ENCODE data around the gene JAKMIP2. TPM values are rescaled to one million over a fixed set of nuclear protein-coding genes. Genes with fewer than 3 reads are reported as not detected.
"Not testable (repeated sequence)": the region's sequence is repeated elsewhere in the genome, so short reads cannot be mapped to it uniquely, and the experiment has no call there.

The JAKMIP2 gene
- total RNA-seq, 1 experiment from 2014 or later = 8.4 TPM

DNA sequence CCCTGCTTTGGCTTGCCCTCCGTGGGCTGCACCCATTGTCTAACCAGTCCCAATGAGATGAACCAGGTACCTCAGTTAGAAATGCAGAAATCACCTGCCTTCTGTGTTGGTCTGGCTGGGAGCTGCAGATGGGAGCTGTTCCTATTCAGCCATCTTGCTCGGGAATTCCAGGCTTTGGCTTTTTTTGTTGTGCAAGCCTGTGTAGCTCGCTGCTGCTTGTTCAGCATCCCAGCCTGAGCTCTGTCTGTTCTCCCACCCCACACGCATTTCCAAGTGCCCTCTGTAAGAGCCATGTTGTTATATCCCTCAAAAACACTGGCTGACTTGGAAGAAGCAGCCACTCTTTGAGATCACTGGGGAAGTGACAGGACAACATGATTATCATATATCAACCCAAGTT is 171.0 kb downstream of the JAKMIP2 start:
- DNase-seq (ENCODE audit: low spot score) = no peak

DNA sequence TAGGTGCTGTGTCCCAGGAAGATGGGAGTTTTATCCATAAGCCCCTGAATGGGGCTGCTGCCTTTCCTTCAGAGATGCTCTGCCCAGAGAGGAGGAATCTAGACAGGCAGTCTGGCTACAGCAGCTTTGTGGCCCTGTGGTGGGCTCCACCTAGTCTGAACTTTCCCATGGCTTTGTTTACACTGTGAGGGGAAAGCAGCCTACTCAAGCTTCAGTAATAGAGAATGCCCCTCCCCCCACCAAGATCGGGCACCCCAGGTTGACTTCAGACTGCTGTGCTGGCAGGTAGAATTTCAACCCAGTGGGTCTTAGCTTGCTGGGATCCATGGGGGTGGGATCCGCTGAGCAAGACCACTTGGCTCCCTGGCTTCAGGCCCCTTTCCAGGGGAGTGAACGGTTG is 171.7 kb downstream of the JAKMIP2 start:
- DNase-seq (ENCODE audit: low spot score) = no peak

DNA sequence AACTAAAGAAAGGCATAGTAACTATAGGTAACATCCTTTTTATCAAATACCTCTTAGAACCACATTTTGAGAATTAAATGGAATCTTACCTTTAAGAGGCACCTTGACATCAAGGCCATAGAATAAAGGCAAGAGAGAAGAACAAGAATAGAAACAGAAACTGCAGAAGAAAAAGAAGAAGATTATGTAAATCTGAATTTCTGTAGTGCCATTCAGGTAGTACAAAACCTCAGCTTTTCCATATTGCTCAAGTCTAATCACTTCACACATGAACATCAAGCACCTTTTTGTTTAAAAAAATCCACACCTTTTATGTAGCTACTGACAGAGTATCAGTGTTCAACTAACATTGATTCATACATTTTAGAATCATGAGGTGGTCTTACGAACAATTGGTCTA is 180.9 kb downstream of the JAKMIP2 start:
- DNase-seq (ENCODE audit: low spot score) = no peak

DNA sequence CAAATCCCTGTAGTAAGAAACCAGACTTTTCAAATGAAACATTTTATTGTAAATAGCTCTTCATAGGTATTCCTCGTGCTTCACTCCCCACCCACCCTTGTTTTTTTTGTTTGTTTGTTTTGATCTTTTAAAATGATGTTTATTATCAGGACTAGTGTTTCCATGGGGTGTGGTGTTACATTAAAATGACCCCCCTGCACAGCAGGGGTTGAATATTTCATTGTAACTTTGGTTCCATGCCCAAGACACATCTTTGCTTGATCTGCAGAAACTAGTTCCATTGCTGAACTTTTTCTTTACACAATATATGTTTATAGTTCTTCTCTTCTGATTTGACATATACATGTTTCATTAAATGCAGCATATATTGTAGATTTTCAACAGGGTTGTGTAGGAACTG is 191.4 kb downstream of the JAKMIP2 start:
- no peak for DNase-seq (ENCODE audit: low spot score)

DNA sequence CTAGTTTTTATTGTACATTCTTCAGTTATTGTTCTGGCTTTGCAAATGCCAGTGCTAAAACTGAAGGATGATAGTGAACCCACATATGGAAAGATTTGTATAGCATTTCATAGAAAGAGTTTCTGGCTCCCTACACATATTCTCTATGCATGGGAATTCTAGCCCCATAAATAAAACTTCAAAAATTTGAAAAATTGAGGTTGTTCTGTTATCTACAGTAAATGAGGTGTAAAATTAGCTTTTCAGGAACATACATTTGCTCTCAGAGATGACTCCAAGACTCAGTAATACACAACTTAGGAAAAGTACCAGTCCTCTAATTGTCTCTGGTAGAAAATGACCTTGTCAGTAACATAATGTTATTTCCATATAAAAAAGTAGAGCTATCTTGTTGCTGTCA is 192.4 kb downstream of the JAKMIP2 start:
- no peak for DNase-seq (ENCODE audit: low spot score)

DNA sequence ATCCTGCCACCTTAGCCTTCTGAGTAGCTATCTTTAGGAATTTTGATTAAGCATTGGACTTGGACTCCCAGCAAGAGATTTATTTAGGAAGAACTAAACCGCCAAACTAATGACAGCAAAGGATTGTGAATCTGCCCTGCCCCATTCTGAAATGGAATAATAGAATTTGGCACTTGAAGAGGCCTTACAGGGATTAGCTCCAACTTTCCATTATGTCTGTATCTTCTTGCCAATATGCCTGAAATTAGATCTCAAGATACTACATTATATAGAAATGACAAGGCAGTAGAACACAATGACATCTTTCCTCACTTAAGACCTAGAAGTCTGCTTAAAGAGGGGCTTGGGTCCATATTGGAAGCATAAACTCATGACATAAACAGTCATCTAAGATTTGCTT is 195.7 kb downstream of the JAKMIP2 start:
- no peak for DNase-seq (ENCODE audit: low spot score)

DNA sequence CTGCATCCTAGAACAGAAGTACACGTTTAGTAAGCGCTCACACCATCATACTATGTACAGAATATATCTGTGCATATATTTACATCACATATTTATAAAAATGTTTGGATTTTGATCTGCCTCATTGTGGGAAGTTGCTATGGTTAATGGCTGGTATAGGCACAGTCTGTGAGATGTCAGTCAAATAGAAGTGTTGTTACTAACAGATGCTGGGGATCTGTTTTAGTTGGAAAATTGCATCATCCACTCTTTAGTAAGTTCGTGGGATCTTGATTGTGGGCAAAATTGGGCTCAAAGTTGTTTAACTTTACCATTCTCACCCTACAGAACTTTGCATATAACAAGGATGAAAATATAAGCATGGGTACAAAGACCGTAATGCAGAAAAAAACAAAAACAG is 196.3 kb downstream of the JAKMIP2 start:
- no peak for DNase-seq (ENCODE audit: low spot score)

DNA sequence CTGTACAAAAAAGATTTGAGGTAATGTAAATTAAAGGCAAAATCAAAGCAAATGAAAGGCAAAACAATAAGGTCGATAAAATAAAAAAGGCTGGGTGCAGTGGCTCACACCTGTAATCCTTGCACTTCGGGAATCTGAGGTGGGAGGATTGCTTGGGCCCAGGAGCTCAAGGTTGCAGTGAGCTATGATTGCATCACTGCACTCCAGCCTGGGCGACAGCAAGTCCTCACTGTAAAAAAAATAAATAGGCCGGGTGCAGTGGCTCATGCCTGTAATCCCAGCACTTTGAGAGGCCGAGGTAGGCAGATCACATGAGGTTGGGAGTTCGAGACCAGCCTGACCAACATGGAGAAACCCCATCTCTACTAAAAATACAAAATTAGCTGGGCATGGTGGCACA is 200.3 kb downstream of the JAKMIP2 start:
- not testable (repeated sequence) for DNase-seq (ENCODE audit: low spot score)

DNA sequence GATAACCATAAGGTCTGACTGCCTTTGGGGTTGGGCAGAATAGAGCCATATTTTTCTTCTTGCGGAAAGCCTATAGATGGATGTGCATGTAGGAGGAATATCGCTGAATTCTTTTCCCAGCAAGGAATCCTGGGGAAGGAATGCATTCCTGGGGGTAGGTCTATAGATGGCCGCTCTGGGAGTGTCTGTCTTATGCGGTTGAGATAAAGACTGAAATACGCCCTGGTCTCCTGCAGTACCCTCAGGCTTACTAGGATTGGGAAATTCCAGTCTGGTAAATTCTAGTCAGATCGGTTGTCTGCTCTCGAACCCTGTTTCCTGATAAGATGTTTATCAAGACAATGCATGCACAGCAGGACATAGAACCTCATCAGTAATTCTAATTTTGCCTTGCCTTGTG is 202.1 kb downstream of the JAKMIP2 start:
- DNase-seq (ENCODE audit: low spot score) = not testable (repeated sequence)

DNA sequence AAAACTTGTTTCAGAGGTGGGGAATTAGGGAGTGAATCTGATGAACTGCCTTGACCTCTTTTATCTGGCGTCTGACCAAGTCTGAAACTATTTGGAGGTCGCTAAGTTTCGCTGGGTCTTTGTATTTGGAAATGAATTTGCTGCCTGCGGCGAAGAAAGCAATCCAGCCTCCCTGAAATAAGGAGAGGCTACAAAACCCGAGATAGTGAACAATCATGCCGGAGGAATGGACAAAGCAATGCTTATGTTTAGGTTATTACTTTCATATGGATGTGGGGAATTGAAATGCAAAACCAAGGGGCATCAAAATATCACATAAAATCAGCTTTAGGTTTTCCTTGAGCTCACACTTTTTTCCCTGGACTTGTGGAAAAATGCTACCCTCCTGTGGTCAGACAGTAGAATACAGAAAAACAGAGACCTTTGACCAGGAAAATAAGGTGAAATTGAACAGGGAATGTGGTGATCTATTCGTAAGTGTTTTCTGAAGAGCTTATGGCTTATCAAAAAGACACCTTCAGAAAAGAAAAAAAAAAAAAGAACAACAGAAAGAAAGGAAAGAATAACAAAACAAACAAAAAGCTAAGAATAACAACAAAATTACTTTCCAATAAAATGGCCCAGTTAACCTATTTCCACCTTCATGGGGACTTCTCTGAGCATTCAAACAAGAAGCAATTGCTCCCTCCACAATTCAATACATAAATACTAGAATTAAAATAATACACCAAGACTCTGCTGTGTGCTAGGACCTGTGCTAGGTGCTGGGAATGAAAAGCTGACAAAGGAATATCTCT is 204.1 kb downstream of the JAKMIP2 start:
- peak; percentile 49 for DNase-seq (ENCODE audit: low spot score)

DNA sequence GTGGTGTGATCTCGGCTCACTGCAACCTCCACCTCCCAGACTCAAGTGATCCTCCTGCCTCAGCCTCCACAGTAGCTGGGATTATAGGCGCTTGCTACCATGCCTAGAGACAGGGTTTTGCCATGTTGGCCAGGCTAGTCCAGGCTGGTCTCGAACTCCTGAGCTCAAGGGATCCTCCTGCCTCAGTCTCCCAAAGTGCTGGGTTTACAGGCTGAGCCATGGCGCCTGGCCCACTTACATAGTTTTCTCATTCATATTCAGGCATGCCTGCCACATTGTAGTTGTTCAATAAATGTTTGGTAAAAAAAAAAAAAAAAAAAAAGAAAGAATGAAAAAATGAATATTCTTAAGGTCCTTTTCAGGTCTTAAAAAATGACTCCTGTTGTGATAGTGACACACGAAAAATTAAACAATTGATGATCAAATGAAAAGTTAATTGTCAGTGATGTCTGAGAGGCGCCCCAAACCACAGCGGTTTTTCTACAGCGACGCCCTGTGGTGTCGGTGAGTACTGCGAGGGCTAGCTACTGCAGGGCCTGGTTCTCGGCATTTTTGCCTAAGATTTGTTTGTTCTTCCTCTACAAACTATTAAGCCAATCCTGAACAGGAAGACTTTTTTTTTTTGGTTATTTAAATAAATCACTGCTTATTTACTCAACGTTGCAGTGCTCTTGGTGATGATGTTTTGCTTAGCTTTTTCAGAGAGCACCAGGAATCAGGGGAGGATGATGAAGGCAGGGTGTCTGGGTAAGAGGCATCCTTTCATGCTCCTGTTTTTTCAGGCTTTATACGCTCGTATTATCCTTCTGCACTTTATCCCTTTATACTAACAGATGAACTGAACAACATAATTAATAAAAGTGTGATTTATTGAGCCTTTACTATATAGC is 205.6 kb downstream of the JAKMIP2 start:
- peak; percentile 28 for DNase-seq (ENCODE audit: low spot score)

DNA sequence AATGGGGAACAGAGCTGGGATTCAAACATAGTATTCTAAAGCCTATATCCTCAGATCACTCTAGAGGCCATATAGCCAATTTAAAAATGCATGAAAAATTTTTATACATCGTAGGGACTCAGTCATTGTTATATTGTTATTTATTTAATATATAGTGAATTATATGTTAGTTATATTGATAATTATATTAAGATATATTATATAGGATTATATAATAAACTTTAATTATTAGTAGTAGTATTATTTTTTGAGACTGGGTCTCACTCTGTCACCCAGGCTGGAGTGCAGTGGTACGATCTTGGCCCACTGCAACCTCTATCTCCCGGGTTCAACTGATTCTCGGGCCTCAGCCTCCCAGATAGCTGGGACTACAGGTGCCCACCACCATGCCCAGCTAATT is 206.9 kb downstream of the JAKMIP2 start:
- DNase-seq (ENCODE audit: low spot score) = no peak

DNA sequence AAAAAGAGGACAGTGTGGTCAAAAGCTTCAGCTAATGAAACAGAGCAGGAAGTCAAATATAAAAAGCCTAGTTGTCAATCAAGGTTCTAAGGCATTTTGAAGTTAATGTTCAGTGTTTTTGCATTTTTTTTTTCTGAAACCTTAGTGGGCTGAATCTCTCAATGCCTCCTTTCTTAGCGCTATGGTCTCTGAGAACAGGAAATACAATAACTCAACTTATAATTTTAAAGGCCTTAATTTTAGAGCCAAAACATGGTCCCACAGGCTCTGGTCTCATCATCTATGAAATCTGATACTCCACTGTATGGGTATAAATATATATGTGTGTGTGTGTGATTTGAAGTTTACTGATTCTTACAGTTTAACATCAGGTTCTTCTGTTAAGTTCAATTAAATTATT is 209.3 kb downstream of the JAKMIP2 start:
- no peak for DNase-seq (ENCODE audit: low spot score)

DNA sequence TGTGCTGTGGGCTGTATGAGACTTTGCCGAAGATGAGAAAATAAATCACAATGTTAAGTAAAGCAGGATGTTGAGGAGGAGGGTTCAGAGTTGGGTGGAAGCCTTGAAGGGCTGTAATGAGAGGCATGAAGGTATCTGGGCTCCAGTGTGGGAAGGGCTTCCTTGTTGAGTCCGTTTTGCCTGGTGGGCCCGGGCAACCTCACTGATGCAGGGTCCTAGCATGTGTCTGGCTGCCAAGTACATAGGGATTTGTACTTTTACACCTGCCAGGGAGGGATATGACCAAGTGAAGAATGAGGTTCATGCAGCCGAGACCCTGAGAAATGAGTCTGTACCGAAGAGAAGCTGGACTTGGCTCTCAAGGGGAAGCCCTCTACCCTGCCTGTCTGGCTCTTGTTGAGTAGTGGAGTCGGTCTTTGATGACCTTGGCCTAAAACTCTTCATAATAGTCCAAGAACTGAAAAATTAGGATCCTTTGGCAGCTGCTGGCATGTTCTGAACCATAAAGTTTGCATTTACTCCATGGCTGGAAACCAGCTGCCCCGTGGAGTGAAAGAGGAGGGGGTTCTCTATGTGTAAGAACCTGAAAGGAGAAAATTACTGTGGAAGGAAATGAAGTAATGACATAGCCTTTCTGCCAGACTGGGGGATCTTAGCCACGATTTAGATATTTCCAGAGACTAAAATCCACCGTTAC is 213.7 kb downstream of the JAKMIP2 start:
- no peak for DNase-seq (ENCODE audit: low spot score)

DNA sequence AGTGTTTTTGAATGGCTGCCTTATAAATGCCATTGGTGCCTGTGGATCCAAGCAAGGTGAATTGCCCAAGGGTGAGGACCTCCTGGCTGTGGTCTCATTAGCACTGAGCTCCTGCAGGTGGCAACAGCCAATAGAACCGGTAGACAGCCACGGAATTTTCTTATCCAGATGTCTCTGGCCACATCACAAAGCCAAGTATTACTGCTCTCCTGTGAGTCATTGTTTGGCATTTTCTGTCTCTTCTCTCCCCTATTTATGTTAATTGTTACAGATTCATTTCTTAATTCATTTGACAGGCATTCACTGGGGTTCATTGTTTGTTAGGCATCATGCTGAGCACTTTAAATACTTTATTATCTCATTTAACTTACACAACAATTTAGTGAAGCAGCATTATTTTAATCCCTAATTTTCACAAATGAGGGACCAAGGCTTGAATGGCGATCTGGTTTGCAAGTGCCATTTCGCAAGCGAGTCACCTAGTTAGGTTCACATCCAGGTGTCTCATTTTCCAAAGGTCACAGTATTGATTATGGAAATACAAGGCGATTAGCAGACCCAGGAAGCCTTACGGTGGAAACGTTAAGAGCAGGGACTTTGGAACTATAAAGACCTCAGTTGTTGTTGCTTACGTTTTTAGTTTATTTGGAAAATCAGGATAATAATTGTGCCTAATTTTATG is 214.5 kb downstream of the JAKMIP2 start:
- peak; percentile 83 for DNase-seq (ENCODE audit: low spot score)

DNA sequence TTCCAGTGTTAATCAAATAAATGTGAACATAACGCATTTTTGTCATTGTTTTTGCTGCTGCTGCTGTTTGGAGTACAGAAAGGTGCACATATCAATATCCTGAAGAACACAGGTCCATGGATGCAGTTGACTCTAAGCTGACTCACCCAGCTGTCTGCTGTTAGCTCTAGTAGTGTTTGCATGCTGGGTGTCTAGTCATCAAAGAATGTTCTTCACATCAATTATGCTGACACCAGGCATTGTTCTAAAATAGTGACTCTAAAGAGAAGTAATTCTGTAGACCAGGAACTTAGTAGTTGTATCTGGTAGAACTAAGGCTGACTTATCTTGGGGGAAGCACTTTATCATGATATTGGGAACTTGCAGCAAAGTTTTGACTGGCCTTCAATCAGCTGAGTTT is 217.0 kb downstream of the JAKMIP2 start:
- DNase-seq (ENCODE audit: low spot score) = no peak

DNA sequence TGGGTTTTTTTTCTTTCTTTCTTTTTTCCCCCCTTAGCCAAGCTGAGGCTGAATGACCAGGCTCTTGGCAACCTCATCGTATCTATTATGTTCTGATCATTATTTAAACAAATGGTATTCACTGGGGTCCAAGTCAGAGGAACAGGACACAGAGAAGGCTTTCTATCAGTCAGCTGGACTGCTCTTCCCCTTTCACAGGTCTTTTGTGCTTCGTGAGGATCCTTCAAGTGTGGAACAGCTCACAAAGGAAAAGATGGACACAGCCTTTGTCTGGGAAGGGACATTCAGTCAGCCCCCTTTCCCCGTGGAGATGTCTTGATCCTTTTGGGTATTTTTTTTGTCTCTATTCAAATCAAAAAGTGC is 218.4 kb downstream of the JAKMIP2 start:
- no peak for DNase-seq (ENCODE audit: low spot score)

DNA sequence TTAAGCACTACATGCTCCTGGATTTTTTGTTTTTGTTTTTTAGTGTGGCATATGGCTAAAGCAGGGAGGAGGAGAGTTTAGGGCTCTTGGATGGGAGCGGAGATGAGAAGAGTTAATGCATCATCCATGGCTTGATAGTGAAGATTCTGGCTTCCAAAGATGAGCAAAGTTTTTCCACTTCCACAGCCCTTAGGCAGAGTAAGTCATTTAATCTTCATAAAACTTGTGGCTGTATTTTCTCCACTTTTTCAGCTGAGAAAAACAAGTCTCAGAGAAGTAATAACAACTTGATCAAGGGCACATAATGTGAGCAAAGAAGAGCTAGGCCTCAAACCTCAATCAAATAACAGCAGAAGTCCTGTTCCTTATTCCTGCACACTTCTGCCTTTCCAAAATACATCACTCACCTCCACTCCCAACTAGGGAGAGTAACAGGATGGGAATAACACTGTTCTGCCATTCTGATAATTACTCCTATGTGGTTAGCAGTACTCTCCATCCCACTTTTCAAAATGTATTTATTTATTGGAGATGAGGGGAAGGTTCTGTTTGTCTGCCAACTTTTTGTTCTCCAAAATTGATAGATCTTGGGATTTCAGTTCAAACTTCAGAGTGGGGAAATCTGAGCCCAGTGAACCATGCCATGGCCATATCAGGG is 218.9 kb downstream of the JAKMIP2 start:
- DNase-seq (ENCODE audit: low spot score) = no peak

DNA sequence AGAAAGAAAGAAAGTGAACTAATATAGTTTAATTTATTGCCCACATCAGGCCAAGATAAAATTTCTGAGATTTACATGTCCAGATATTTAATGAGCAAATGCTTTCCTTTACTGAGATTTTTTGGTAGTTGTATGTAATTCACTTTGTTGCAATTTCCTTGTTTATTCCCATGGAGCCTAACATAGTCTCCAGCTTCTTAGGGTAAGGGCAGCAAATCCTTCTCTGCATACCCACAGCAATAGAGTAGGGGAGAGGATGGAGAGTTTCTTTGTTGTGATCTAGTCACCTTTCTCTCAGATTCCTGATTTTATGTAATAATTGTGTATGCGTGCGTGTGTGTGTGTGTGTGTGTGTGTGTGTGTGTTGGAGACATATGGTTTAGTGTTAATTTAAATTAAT is 221.1 kb downstream of the JAKMIP2 start:
- no peak for DNase-seq (ENCODE audit: low spot score)

DNA sequence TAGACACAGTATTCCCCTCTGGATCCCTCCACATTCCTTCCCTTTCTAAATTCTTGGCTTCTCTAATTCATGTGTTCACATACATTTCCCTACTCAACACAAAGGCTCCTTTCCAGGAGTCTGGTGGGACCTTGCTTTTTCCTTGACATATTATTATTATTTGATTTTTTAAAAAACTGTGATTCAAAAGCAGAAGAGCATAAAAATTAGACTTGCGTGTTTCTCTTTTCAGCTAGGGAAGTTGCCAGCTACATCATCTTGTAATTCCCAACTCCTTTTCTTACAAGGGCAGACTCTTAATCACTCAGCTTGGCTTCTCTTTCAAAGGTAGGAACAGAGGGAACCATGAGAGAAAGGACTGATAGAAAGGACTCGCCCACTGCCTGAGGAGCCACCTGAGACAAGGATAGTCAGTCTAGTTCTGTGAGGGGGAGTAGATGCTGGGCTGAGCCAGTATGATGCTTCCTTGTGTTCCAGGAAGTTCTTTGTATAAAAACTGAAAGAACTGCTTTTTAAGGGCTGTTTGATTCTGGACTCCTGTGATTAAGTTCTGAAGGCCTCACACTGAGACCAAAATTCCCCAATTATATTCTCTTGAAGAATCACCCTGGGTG is 221.7 kb downstream of the JAKMIP2 start:
- DNase-seq (ENCODE audit: low spot score) = no peak

DNA sequence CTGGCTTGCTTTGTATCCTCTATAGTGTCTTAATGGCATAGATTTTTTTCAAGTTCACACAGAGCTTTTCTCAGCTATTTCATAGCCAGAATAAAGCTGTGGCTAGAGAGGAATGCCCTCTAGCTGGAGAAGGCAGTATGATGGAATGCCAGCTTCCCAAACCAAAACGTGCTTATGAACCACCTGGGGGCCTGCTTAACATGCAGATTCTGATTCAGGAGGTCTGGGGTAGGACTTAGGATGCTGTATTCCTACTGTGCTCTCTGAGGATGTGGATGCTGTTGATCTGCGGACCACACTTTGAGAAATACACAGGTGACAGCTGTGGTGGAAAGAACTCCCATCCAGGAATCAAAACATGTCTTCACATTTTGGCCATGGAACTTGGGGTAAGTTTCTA is 222.8 kb downstream of the JAKMIP2 start:
- peak; percentile 41 for DNase-seq (ENCODE audit: low spot score)
